ENCODE measurements around the gene TOMM40.

DNA sequence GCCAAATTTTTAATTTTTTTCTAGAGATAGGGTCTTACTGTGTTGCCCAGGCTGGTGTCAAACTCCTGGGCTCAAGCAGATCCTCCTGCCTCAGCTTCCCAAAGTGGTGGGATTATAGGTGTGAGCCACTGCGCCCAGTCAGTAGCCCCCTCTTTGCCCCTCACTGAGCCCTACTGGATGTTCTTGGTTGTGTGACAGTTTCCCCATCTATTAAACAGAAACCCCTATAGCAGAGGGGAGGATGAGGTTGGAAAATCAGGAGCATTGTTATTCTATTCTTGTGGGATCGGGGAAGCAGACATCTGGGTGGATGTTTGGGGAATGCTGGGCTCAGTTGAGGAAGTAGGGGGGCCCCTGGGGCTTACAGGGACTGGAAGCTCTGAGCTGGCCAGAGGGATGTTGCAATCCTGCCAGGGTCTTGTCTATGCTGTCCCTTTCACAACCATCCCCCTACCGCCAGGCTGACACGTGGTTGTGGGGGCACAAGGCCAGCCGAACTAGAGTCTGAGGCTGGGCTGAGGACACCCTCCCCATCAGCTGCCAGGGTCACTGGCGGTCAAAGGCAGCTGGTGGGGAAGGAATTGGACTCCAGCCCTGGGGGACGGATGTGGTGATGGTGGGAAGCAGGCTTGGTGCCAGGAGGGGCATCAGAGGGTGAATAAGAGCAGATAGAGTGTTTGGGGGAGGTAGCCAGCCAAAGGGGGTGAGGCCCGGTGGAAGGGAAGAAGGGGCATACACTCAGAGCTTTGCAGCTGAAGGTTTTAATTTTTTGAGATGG, 34.2 kb downstream of the TOMM40 start:
- TF ChIP-seq POLR2AphosphoS5 (IDR thresholded peaks at IDR 0.05; ENCODE audit: low read depth, low read length) (no peak), TAF1 (IDR thresholded peaks at IDR 0.05; ENCODE audit: borderline replicate concordance, insufficient read depth, low read length) (no peak), FOXP2 (optimal IDR thresholded peaks at IDR 0.05; ENCODE audit: borderline replicate concordance, extremely low read depth, extremely low read length, insufficient read depth) (no peak), REST (IDR thresholded peaks at IDR 0.05; ENCODE audit: insufficient read depth in 1 of 2, low read depth in 2 of 2, low read length in 2 of 2) (no peak)
